T-helper 2 cell treated with Interferon-gamma antibody and Interleukin-4, amounts not matched to agents 5 μg/mL and 100 μg/mL, for 36 hours (primary cell): ENCODE data around the gene ADAMTS17.

ENCODE experiments used
- DNase-seq: peaks from one replicate; pipeline ENCODE4 v3.0.0; 2021; ENCODE audit warnings: low spot score
- H3K27ac Mint-ChIP-seq: one replicate; pipeline ENCODE4 v1.8.0; 2021; ENCODE audit warnings: mild to moderate bottlenecking, mixed read lengths
- H3K27me3 Mint-ChIP-seq: one replicate; pipeline ENCODE4 v1.8.0; 2021; ENCODE audit warnings: low read depth, mixed read lengths
- H3K36me3 Mint-ChIP-seq: one replicate; pipeline ENCODE4 v1.8.0; 2021; ENCODE audit warnings: low read depth, mixed read lengths
- H3K4me1 Mint-ChIP-seq: one replicate; pipeline ENCODE4 v1.8.0; 2021; ENCODE audit warnings: low read depth, mixed read lengths
- H3K4me3 Mint-ChIP-seq: one replicate; pipeline ENCODE4 v1.8.0; 2022; ENCODE audit warnings: mild to moderate bottlenecking, moderate library complexity, mixed read lengths
- H3K9me3 Mint-ChIP-seq: one replicate; pipeline ENCODE4 v1.8.0; 2021; ENCODE audit warnings: mixed read lengths

The ADAMTS17 gene

GRCh38 chr15:99978426-99978825, 363.3 kb downstream of the ADAMTS17 start:
- Mint-ChIP-seq H3K27ac (no peak overlapping the region), H3K4me1 (no peaks in the 10 kb centered on the region), H3K27me3 (no peaks in the 10 kb centered on the region), H3K9me3 (no peaks in the 10 kb centered on the region), H3K4me3 (no peak overlapping the region), H3K36me3 (no peaks in the 10 kb centered on the region)
- no peak for DNase-seq

GRCh38 chr15:99977929-99978328, 363.8 kb downstream of the ADAMTS17 start:
- H3K36me3 Mint-ChIP-seq: no peaks in the 10 kb centered on the region
- no peaks in the 10 kb centered on the region for H3K4me1 Mint-ChIP-seq
- no peaks in the 10 kb centered on the region for H3K27me3 Mint-ChIP-seq
- H3K9me3 Mint-ChIP-seq: no peaks in the 10 kb centered on the region
- no peak for DNase-seq
- H3K27ac Mint-ChIP-seq: no peak overlapping the region
- H3K4me3 Mint-ChIP-seq: no peak overlapping the region

- H3K27ac Mint-ChIP-seq: no peak overlapping the region
- H3K36me3 Mint-ChIP-seq: no peaks in the 10 kb centered on the region
- no peaks in the 10 kb centered on the region for H3K27me3 Mint-ChIP-seq
- no peaks in the 10 kb centered on the region for H3K4me1 Mint-ChIP-seq
- no peaks in the 10 kb centered on the region for H3K9me3 Mint-ChIP-seq
- no peak overlapping the region for H3K4me3 Mint-ChIP-seq
- no peak for DNase-seq
Observed at GRCh38 chr15:99976811-99977271, 364.9 kb downstream of the ADAMTS17 start.

- H3K36me3 Mint-ChIP-seq: no peaks in the 10 kb centered on the region
- no peak overlapping the region for H3K4me3 Mint-ChIP-seq
- no peak for DNase-seq
- H3K27me3 Mint-ChIP-seq: no peaks in the 10 kb centered on the region
- H3K27ac Mint-ChIP-seq: no peak overlapping the region
- H3K4me1 Mint-ChIP-seq: no peaks in the 10 kb centered on the region
- H3K9me3 Mint-ChIP-seq: no peaks in the 10 kb centered on the region
Observed at GRCh38 chr15:99976000-99976399, 365.8 kb downstream of the ADAMTS17 start.

GRCh38 chr15:99974246-99974645, 367.5 kb downstream of the ADAMTS17 start:
- Mint-ChIP-seq H3K4me3 (no peak overlapping the region), H3K36me3 (no peaks in the 10 kb centered on the region), H3K27ac (no peak overlapping the region), H3K27me3 (no peaks in the 10 kb centered on the region), H3K9me3 (no peaks in the 10 kb centered on the region), H3K4me1 (no peaks in the 10 kb centered on the region)
- DNase-seq: no peak

GRCh38 chr15:99973351-99973750, 368.4 kb downstream of the ADAMTS17 start:
- H3K4me1 Mint-ChIP-seq: no peaks in the 10 kb centered on the region
- no peaks in the 10 kb centered on the region for H3K27me3 Mint-ChIP-seq
- no peak for DNase-seq
- no peaks in the 10 kb centered on the region for H3K9me3 Mint-ChIP-seq
- H3K27ac Mint-ChIP-seq: no peak overlapping the region
- H3K36me3 Mint-ChIP-seq: no peaks in the 10 kb centered on the region
- no peak overlapping the region for H3K4me3 Mint-ChIP-seq

GRCh38 chr15:99970891-99971430, 370.8 kb downstream of the ADAMTS17 start:
- Mint-ChIP-seq H3K36me3 (no peaks in the 10 kb centered on the region), H3K9me3 (no peaks in the 10 kb centered on the region), H3K27me3 (no peaks in the 10 kb centered on the region), H3K4me3 (no peak overlapping the region), H3K27ac (no peak overlapping the region), H3K4me1 (no peaks in the 10 kb centered on the region)
- DNase-seq: no peak

GRCh38 chr15:99969261-99969920, 372.4 kb downstream of the ADAMTS17 start:
- DNase-seq: no peak
- Mint-ChIP-seq H3K27ac (no peak overlapping the region), H3K4me3 (no peak overlapping the region), H3K4me1 (no peaks in the 10 kb centered on the region), H3K27me3 (no peaks in the 10 kb centered on the region), H3K9me3 (no peaks in the 10 kb centered on the region), H3K36me3 (no peaks in the 10 kb centered on the region)

- H3K27me3 Mint-ChIP-seq: no peaks in the 10 kb centered on the region
- no peaks in the 10 kb centered on the region for H3K36me3 Mint-ChIP-seq
- DNase-seq: no peak
- H3K27ac Mint-ChIP-seq: no peak overlapping the region
- no peaks in the 10 kb centered on the region for H3K4me1 Mint-ChIP-seq
- no peaks in the 10 kb centered on the region for H3K9me3 Mint-ChIP-seq
- H3K4me3 Mint-ChIP-seq: no peak overlapping the region
Observed at GRCh38 chr15:99967841-99968371, 373.9 kb downstream of the ADAMTS17 start.

- no peaks in the 10 kb centered on the region for H3K9me3 Mint-ChIP-seq
- H3K4me3 Mint-ChIP-seq: no peak overlapping the region
- DNase-seq: no peak
- no peak overlapping the region for H3K27ac Mint-ChIP-seq
- no peaks in the 10 kb centered on the region for H3K27me3 Mint-ChIP-seq
- H3K36me3 Mint-ChIP-seq: no peaks in the 10 kb centered on the region
- H3K4me1 Mint-ChIP-seq: no peaks in the 10 kb centered on the region
Observed at GRCh38 chr15:99966815-99967214, 375.0 kb downstream of the ADAMTS17 start.

- no peaks in the 10 kb centered on the region for H3K4me1 Mint-ChIP-seq
Observed at GRCh38 chr15:99965376-99965775, 376.4 kb downstream of the ADAMTS17 start.

GRCh38 chr15:99963976-99964375, 377.8 kb downstream of the ADAMTS17 start:
- H3K4me3 Mint-ChIP-seq: no peak overlapping the region
- H3K9me3 Mint-ChIP-seq: no peaks in the 10 kb centered on the region
- no peak for DNase-seq
- no peaks in the 10 kb centered on the region for H3K4me1 Mint-ChIP-seq
- H3K27me3 Mint-ChIP-seq: peaks cover 4% of the 10 kb centered on the region
- H3K27ac Mint-ChIP-seq: no peak overlapping the region
- H3K36me3 Mint-ChIP-seq: no peaks in the 10 kb centered on the region

More at GRCh38 chr15:99965376-99965775, 376.4 kb downstream of the ADAMTS17 start:
- H3K27ac Mint-ChIP-seq: no peak overlapping the region
- no peaks in the 10 kb centered on the region for H3K36me3 Mint-ChIP-seq
- no peak overlapping the region for H3K4me3 Mint-ChIP-seq
- no peaks in the 10 kb centered on the region for H3K27me3 Mint-ChIP-seq
- no peak for DNase-seq
- H3K9me3 Mint-ChIP-seq: no peaks in the 10 kb centered on the region

- H3K4me1 Mint-ChIP-seq: no peaks in the 10 kb centered on the region
- H3K9me3 Mint-ChIP-seq: no peaks in the 10 kb centered on the region
- no peak overlapping the region for H3K4me3 Mint-ChIP-seq
- no peaks in the 10 kb centered on the region for H3K36me3 Mint-ChIP-seq
- H3K27ac Mint-ChIP-seq: no peak overlapping the region
- peaks cover 4% of the 10 kb centered on the region for H3K27me3 Mint-ChIP-seq
- no peak for DNase-seq
Observed at GRCh38 chr15:99963096-99963825, 378.5 kb downstream of the ADAMTS17 start.

- Mint-ChIP-seq H3K4me1 (peaks cover 1% of the 10 kb centered on the region), H3K27me3 (peaks cover 4% of the 10 kb centered on the region), H3K4me3 (no peak overlapping the region), H3K9me3 (no peaks in the 10 kb centered on the region), H3K27ac (no peak overlapping the region), H3K36me3 (no peaks in the 10 kb centered on the region)
- no peak for DNase-seq
Observed at GRCh38 chr15:99962006-99962561, 379.7 kb downstream of the ADAMTS17 start.
